MM.1S (cell line): ENCODE data around the gene POMT2.

Experiments
- DNase-seq: peaks from one replicate; pipeline ENCODE4 v3.0.0-alpha.2; 2015
- H2AFZ ChIP-seq: fragments of 300-600 bp; sonication (generic); 2 replicates; pipeline ENCODE4 v1.6.0; 2016; ENCODE audit warnings: antibody characterized with exemption, low read length
- H3F3A ChIP-seq: fragments of 300-600 bp; sonication (generic); 2 replicates; pipeline ENCODE4 v1.6.1; 2016; ENCODE audit warnings: mild to moderate bottlenecking, antibody characterized with exemption, low read length, moderate library complexity, mixed read lengths; ENCODE audit not compliant: insufficient read depth
- H3K27ac ChIP-seq: fragments of 300-600 bp; sonication (generic); 2 replicates; pipeline ENCODE4 v1.5.1; 2016; ENCODE audit warnings: mild to moderate bottlenecking, low read length
- H3K27me3 ChIP-seq: fragments of 300-600 bp; sonication (generic); replicated peaks from 2 replicates; pipeline ENCODE4 v1.6.0; 2016; ENCODE audit warnings: low read length; ENCODE audit not compliant: insufficient read depth
- H3K36me3 ChIP-seq: fragments of 300-600 bp; sonication (generic); replicated peaks from 2 replicates; pipeline ENCODE4 v1.6.1; 2016; ENCODE audit warnings: mild to moderate bottlenecking, low read length, mixed read lengths; ENCODE audit not compliant: insufficient read depth
- H3K4me1 ChIP-seq: fragments of 300-600 bp; sonication (generic); 2 replicates; pipeline ENCODE4 v1.6.1; 2016; ENCODE audit warnings: low read length, mixed read lengths
- H3K4me2 ChIP-seq: fragments of 300-600 bp; sonication (generic); 2 replicates; pipeline ENCODE4 v1.6.0; 2016; ENCODE audit warnings: low read depth, low read length
- H3K4me3 ChIP-seq: fragments of 300-600 bp; sonication (generic); 2 replicates; pipeline ENCODE4 v1.5.1; 2016; ENCODE audit warnings: low read length, mixed read lengths
- H3K79me2 ChIP-seq: fragments of 300-600 bp; sonication (generic); 2 replicates; pipeline ENCODE4 v1.6.1; 2016; ENCODE audit warnings: mixed run types, low read length, mixed read lengths
- H3K9ac ChIP-seq: fragments of 300-600 bp; sonication (generic); 2 replicates; pipeline ENCODE4 v1.6.1; 2016; ENCODE audit warnings: low read length, mixed read lengths
- H3K9me2 ChIP-seq: fragments of 300-600 bp; sonication (generic); replicated peaks from 2 replicates; pipeline ENCODE4 v1.6.1; 2016; ENCODE audit warnings: mild to moderate bottlenecking, low read length, mixed read lengths; ENCODE audit not compliant: insufficient read depth
- H3K9me3 ChIP-seq: fragments of 300-600 bp; sonication (generic); replicated peaks from 2 replicates; pipeline ENCODE4 v1.6.1; 2016; ENCODE audit warnings: mild to moderate bottlenecking, low read length, mixed read lengths; ENCODE audit not compliant: insufficient read depth
- H4K20me1 ChIP-seq: fragments of 300-600 bp; sonication (generic); 2 replicates; pipeline ENCODE4 v1.6.1; 2016; ENCODE audit warnings: mild to moderate bottlenecking, low read length, moderate library complexity, mixed read lengths; ENCODE audit not compliant: insufficient read depth
- EZH2 ChIP-seq: fragments of 300-600 bp; sonication (generic); optimal IDR thresholded peaks from 2 replicates; pipeline ENCODE3; 2017; ENCODE audit warnings: low read depth, mild to moderate bottlenecking, antibody characterized with exemption, low read length, mixed read lengths
- EZH2phosphoT487 ChIP-seq: fragments of 300-600 bp; sonication (generic); IDR thresholded peaks from 2 replicates; pipeline ENCODE4 v1.6.1; 2018; ENCODE audit warnings: antibody characterized with exemption, low read length
- TF ChIP-seq, protein P1 (sequence below): fragments of 300-600 bp; sonication (generic); IDR thresholded peaks from 2 replicates; pipeline ENCODE4 v1.5.1; 2016; ENCODE audit warnings: antibody characterized with exemption, low read length, mixed read lengths

The POMT2 gene

DNA sequence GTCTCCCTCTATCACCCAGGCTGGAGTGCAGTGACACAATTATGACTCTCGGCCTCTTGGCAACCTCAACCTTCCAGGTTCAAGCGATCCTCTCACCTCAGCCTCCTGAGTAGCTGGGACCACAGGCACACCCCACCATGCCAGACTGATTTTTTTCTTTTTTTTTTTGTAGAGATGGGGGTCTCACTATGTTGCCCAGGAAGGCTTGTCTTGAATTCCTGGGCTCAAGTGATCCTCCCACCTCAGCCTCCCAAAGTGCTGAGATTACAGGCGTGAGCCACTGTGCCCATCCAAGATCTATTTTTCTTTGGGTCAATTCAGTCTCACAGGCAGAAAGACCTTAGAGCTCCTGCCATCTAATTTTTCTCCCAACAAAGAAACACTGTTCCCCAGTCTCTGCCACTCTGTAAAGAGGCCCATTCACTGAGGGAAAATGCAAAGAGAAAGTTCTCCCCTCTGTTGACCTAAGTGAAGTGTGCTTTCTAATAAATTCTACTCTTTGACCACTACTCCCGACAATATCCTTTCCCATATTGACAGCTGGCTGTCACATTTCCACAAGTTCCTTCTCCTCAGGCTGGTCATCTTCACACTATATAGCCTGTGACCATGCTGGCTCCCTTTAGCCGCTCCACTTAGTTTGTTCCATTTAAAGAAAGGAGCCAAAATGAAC is 32.9 kb upstream of the POMT2 start:
- no peaks in the 10 kb centered on the region for H3K9me2 ChIP-seq
- H3K27me3 ChIP-seq, result no peaks in the 10 kb centered on the region
- no peaks in the 10 kb centered on the region for H4K20me1 ChIP-seq
- no peaks in the 10 kb centered on the region for H3K36me3 ChIP-seq
- H3K9ac ChIP-seq, result no peak overlapping the region
- H3K4me3 ChIP-seq, result no peak overlapping the region
- no peaks in the 10 kb centered on the region for H3K4me1 ChIP-seq
- no peak for DNase-seq
- no peak overlapping the region for H3K4me2 ChIP-seq
- H3F3A ChIP-seq, result no peaks in the 10 kb centered on the region
- no peak overlapping the region for H3K27ac ChIP-seq
- no peak overlapping the region for H2AFZ ChIP-seq
- no peaks in the 10 kb centered on the region for H3K9me3 ChIP-seq
- TF ChIP-seq, protein P1, sequence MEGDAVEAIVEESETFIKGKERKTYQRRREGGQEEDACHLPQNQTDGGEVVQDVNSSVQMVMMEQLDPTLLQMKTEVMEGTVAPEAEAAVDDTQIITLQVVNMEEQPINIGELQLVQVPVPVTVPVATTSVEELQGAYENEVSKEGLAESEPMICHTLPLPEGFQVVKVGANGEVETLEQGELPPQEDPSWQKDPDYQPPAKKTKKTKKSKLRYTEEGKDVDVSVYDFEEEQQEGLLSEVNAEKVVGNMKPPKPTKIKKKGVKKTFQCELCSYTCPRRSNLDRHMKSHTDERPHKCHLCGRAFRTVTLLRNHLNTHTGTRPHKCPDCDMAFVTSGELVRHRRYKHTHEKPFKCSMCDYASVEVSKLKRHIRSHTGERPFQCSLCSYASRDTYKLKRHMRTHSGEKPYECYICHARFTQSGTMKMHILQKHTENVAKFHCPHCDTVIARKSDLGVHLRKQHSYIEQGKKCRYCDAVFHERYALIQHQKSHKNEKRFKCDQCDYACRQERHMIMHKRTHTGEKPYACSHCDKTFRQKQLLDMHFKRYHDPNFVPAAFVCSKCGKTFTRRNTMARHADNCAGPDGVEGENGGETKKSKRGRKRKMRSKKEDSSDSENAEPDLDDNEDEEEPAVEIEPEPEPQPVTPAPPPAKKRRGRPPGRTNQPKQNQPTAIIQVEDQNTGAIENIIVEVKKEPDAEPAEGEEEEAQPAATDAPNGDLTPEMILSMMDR, result no peak
- TF ChIP-seq EZH2 (no peak), EZH2phosphoT487 (no peak)
- H3K79me2 ChIP-seq, result no peaks in the 10 kb centered on the region

DNA sequence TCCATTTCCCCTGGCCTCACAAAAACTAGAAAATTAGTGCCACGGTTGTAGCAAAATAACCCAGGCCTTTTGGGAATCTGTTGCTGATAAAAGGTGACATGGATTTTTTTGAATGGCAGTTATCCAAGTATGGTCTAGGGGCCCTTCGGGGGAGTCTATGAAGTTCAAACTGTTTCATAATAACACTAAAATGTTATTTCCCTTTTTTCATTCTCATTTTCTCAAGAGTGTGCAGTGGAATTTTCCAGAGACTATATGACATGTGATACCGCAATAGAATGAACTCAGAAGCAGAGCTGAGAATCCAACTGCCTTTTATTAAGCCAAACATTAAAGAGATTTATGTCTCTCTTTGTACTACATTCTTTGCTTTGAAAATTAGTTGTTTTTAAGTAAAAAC is 27.1 kb upstream of the POMT2 start:
- Histone ChIP-seq H3K36me3 (no peaks in the 10 kb centered on the region), H3K4me3 (no peak overlapping the region), H3K79me2 (no peaks in the 10 kb centered on the region), H3K27ac (no peak overlapping the region), H3K9me3 (no peaks in the 10 kb centered on the region), H2AFZ (no peak overlapping the region), H3K27me3 (no peaks in the 10 kb centered on the region), H3K9ac (no peak overlapping the region), H4K20me1 (no peaks in the 10 kb centered on the region), H3K4me2 (no peak overlapping the region), H3K9me2 (no peaks in the 10 kb centered on the region), H3F3A (no peaks in the 10 kb centered on the region), H3K4me1 (no peaks in the 10 kb centered on the region)
- no peak for DNase-seq
- TF ChIP-seq EZH2phosphoT487 (no peak), EZH2 (no peak)
- TF ChIP-seq, protein P1, result no peak

DNA sequence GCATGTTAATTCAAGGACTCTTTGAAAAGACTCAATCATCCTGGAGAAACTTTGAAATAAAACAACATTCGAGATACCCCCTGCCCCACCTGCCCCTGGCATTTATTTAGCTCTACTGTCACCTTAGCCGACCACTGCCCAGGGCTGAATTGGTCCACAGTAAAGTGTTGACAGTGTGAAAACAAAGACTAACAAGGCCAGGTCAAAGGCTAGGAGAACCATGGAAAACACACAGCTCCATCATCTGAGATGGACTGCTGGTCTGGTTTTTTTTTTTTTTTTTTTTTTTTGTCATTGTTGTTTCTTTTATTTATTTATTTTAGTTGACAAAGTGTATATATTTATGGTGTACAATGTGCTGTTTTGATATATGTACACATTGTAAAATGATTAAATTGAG is 25.8 kb upstream of the POMT2 start:
- no peak for DNase-seq
- Histone ChIP-seq H3K27ac (no peak overlapping the region), H3K4me1 (no peaks in the 10 kb centered on the region), H3K4me2 (no peak overlapping the region), H4K20me1 (no peaks in the 10 kb centered on the region), H3K36me3 (no peaks in the 10 kb centered on the region), H3K79me2 (no peaks in the 10 kb centered on the region), H2AFZ (no peak overlapping the region), H3K4me3 (no peak overlapping the region), H3F3A (no peaks in the 10 kb centered on the region), H3K27me3 (no peaks in the 10 kb centered on the region), H3K9me3 (no peaks in the 10 kb centered on the region), H3K9me2 (no peaks in the 10 kb centered on the region), H3K9ac (no peak overlapping the region)
- TF ChIP-seq EZH2phosphoT487, result no peak
- TF ChIP-seq, protein P1, result no peak
- TF ChIP-seq EZH2, result no peak
